Fibroblast of villous mesenchyme (primary cell): ENCODE measurements around the gene SERGEF. TPM values are rescaled to one million over a fixed set of nuclear protein-coding genes. Genes with fewer than 3 reads are reported as not detected.
A peak's percentile ranks its signal among the peaks of the same experiment; 100 is the strongest.

Source experiments
- DNase-seq: peaks from one replicate; pipeline ENCODE4 v3.0.0-alpha.2; 2010; ENCODE audit warnings: low read depth
- H3K4me3 ChIP-seq: 2 replicates; pipeline ENCODE4 v1.5.1; 2011; ENCODE audit warnings: low read depth, mild to moderate bottlenecking, low read length
- total RNA-seq: library from RNA; depleted of rRNA; stranded (reverse); fragments of >200 nt; gene quantifications from 2 replicates; pipeline ENCODE4 v1.2.3, GENCODE V29; 2012
- TF ChIP-seq, protein P1 (sequence below): IDR thresholded peaks from 2 replicates; pipeline ENCODE4 v1.5.1; 2012; ENCODE audit warnings: low read depth, mild to moderate bottlenecking, low read length; ENCODE audit not compliant: insufficient read depth

Gene SERGEF
- total RNA-seq, 1 donor: 21.2 TPM

GRCh38 chr11:17927041-17927440, 85.8 kb downstream of the SERGEF start:
- DNase-seq: no peak
- no peak overlapping the region for H3K4me3 ChIP-seq
- TF ChIP-seq, protein P1, sequence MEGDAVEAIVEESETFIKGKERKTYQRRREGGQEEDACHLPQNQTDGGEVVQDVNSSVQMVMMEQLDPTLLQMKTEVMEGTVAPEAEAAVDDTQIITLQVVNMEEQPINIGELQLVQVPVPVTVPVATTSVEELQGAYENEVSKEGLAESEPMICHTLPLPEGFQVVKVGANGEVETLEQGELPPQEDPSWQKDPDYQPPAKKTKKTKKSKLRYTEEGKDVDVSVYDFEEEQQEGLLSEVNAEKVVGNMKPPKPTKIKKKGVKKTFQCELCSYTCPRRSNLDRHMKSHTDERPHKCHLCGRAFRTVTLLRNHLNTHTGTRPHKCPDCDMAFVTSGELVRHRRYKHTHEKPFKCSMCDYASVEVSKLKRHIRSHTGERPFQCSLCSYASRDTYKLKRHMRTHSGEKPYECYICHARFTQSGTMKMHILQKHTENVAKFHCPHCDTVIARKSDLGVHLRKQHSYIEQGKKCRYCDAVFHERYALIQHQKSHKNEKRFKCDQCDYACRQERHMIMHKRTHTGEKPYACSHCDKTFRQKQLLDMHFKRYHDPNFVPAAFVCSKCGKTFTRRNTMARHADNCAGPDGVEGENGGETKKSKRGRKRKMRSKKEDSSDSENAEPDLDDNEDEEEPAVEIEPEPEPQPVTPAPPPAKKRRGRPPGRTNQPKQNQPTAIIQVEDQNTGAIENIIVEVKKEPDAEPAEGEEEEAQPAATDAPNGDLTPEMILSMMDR: no peak

GRCh38 chr11:17924713-17925112, 88.1 kb downstream of the SERGEF start:
- H3K4me3 ChIP-seq: no peak overlapping the region
- peak; percentile 14 for DNase-seq
- TF ChIP-seq, protein P1: no peak

GRCh38 chr11:17923217-17923616, 89.6 kb downstream of the SERGEF start:
- H3K4me3 ChIP-seq: no peak overlapping the region
- no peak for DNase-seq
- TF ChIP-seq, protein P1: no peak

- H3K4me3 ChIP-seq: no peak overlapping the region
- TF ChIP-seq, protein P1: no peak
- DNase-seq: no peak
Observed at GRCh38 chr11:17922416-17922788, 90.4 kb downstream of the SERGEF start.

- TF ChIP-seq, protein P1: no peak
- H3K4me3 ChIP-seq: no peak overlapping the region
- peak; percentile 57 for DNase-seq
Observed at GRCh38 chr11:17921659-17922415, 91.0 kb downstream of the SERGEF start.

DNA sequence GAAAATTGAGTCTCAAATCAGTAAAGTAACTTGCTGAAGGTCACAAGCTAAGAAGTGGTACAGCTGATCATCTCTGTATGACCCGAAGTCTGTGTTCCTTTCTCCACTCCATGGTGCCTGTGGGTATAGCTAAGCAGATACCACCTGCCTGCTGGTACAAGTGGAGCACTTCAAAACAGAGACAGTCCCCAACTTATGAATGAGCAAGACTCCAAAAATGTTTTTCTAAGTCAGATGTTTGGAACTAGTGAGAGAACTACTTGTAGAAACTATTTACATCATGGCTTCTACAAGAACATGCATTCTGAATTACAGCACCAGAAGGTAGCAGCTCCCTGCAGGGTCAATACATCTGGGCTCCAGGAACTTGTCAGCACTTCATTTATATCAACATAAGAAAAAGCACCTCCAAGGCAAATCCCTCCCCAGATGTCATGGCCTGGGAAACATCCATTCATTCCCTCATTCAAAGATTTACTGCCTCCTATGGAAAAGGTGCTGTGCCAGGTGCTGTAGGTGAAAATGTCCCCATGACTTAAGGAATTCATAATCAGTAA, 94.7 kb downstream of the SERGEF start:
- TF ChIP-seq, protein P1: no peak

More for the DNA sequence above, 94.7 kb downstream of the SERGEF start:
- no peak overlapping the region for H3K4me3 ChIP-seq
- DNase-seq: no peak
